ENCODE measurements around the gene SLC26A1. TPM values are rescaled to one million over a fixed set of nuclear protein-coding genes. Genes with fewer than 3 reads are reported as not detected.

The SLC26A1 gene
- total RNA-seq, 1 donor from 2014 or later: 0.75 TPM

GRCh38 chr4:948101-948935 lies 44.9 kb downstream of the SLC26A1 start:
- no peak overlapping the region for H3K27ac Mint-ChIP-seq (ENCODE audit: unreplicated experiment)

GRCh38 chr4:947491-947971 lies 45.7 kb downstream of the SLC26A1 start:
- H3K4me3 Mint-ChIP-seq (ENCODE audit: unreplicated experiment): no peak overlapping the region
- H3K36me3 Mint-ChIP-seq (ENCODE audit: low read depth): no peaks in the 10 kb centered on the region
- H3K27ac Mint-ChIP-seq (ENCODE audit: unreplicated experiment): no peak overlapping the region
- TF ChIP-seq CTCF (IDR thresholded peaks at IDR 0.05): no peak
- DNase-seq (ENCODE audit: low spot score): no peak
- H3K27me3 Mint-ChIP-seq (ENCODE audit: low read depth): no peaks in the 10 kb centered on the region
- H3K4me1 Mint-ChIP-seq (ENCODE audit: low read depth): peaks cover 11% of the 10 kb centered on the region
- H3K9me3 Mint-ChIP-seq (ENCODE audit: low read depth): no peaks in the 10 kb centered on the region

More at GRCh38 chr4:948101-948935, 44.9 kb downstream of the SLC26A1 start:
- no peak for TF ChIP-seq CTCF (IDR thresholded peaks at IDR 0.05)
- no peaks in the 10 kb centered on the region for H3K9me3 Mint-ChIP-seq (ENCODE audit: low read depth)
- H3K36me3 Mint-ChIP-seq (ENCODE audit: low read depth): no peaks in the 10 kb centered on the region
- H3K4me1 Mint-ChIP-seq (ENCODE audit: low read depth): peaks cover 11% of the 10 kb centered on the region
- H3K27me3 Mint-ChIP-seq (ENCODE audit: low read depth): no peaks in the 10 kb centered on the region
- no peak overlapping the region for H3K4me3 Mint-ChIP-seq (ENCODE audit: unreplicated experiment)
- peak; percentile 86 for DNase-seq (ENCODE audit: low spot score)

- Mint-ChIP-seq H3K27ac (ENCODE audit: unreplicated experiment) (no peak overlapping the region), H3K27me3 (ENCODE audit: low read depth) (no peaks in the 10 kb centered on the region), H3K36me3 (ENCODE audit: low read depth) (no peaks in the 10 kb centered on the region), H3K9me3 (ENCODE audit: low read depth) (no peaks in the 10 kb centered on the region), H3K4me3 (ENCODE audit: unreplicated experiment) (no peak overlapping the region), H3K4me1 (ENCODE audit: low read depth) (peaks cover 11% of the 10 kb centered on the region)
- no peak for TF ChIP-seq CTCF (IDR thresholded peaks at IDR 0.05)
- peak; percentile 86 for DNase-seq (ENCODE audit: low spot score)
These were observed 46.4 kb downstream of the SLC26A1 start for GRCh38 chr4:946517-947471.

- H3K27ac Mint-ChIP-seq (ENCODE audit: unreplicated experiment): no peak overlapping the region
- TF ChIP-seq CTCF (IDR thresholded peaks at IDR 0.05): no peak
These were observed 47.1 kb downstream of the SLC26A1 start for GRCh38 chr4:946103-946450.

More at GRCh38 chr4:946103-946450, 47.1 kb downstream of the SLC26A1 start:
- Mint-ChIP-seq H3K36me3 (ENCODE audit: low read depth) (no peaks in the 10 kb centered on the region), H3K4me1 (ENCODE audit: low read depth) (peaks cover 11% of the 10 kb centered on the region), H3K9me3 (ENCODE audit: low read depth) (no peaks in the 10 kb centered on the region), H3K4me3 (ENCODE audit: unreplicated experiment) (no peak overlapping the region), H3K27me3 (ENCODE audit: low read depth) (no peaks in the 10 kb centered on the region)
- peak; percentile 55 for DNase-seq (ENCODE audit: low spot score)

Measured in chondrocyte (in vitro differentiated cells).